ENCODE measurements around the gene SLC25A53. TPM values are rescaled to one million over a fixed set of nuclear protein-coding genes. Genes with fewer than 3 reads are reported as not detected.

The SLC25A53 gene
- 10 to 100 TPM in 3 of 4 donors, 1 to 10 TPM in 1; 8.9 to 12.8 (median 11.4) TPM for polyA plus RNA-seq (ENCODE audit: insufficient read length in 4 of 4)

GRCh38 chrX:104156630-104157529 lies at the start of gene SLC25A53:
TSS of gene SLC25A53 (minus strand) at chrX:104157009. CDS start at chrX:104105257, 51,752 bp downstream.
- DNase-seq (ENCODE audit: low read depth in 4 of 4, low spot score in 3 of 4) = peak in 3 of 4 donors; percentile 67 to 76 (median 67)

- DNase-seq (ENCODE audit: low read depth in 4 of 4, low spot score in 3 of 4) = no peak
Measured at GRCh38 chrX:104205548-104205947, 48.7 kb upstream of the SLC25A53 start.

GRCh38 chrX:104195489-104196084 lies 38.8 kb upstream of the SLC25A53 start:
- no peak for DNase-seq (ENCODE audit: low read depth in 4 of 4, low spot score in 3 of 4)

GRCh38 chrX:104195013-104195412 lies 38.2 kb upstream of the SLC25A53 start:
- DNase-seq (ENCODE audit: low read depth in 4 of 4, low spot score in 3 of 4) = no peak

- no peak for DNase-seq (ENCODE audit: low read depth in 4 of 4, low spot score in 3 of 4)
Measured at GRCh38 chrX:104193485-104193884, 36.7 kb upstream of the SLC25A53 start.

- DNase-seq (ENCODE audit: low read depth in 4 of 4, low spot score in 3 of 4) = no peak
Measured at GRCh38 chrX:104189837-104190236, 33.0 kb upstream of the SLC25A53 start.

GRCh38 chrX:104187931-104188330 lies 31.1 kb upstream of the SLC25A53 start:
- no peak for DNase-seq (ENCODE audit: low read depth in 4 of 4, low spot score in 3 of 4)

- no peak for DNase-seq (ENCODE audit: low read depth in 4 of 4, low spot score in 3 of 4)
Measured at GRCh38 chrX:104183685-104184084, 26.9 kb upstream of the SLC25A53 start.

GRCh38 chrX:104173841-104174240 lies 17.0 kb upstream of the SLC25A53 start:
- DNase-seq (ENCODE audit: low read depth in 4 of 4, low spot score in 3 of 4) = no peak

- DNase-seq (ENCODE audit: low read depth in 4 of 4, low spot score in 3 of 4) = no peak
Measured at GRCh38 chrX:104172788-104173187, 16.0 kb upstream of the SLC25A53 start.

- DNase-seq (ENCODE audit: low read depth in 4 of 4, low spot score in 3 of 4) = no peak
Measured at GRCh38 chrX:104172121-104172520, 15.3 kb upstream of the SLC25A53 start.

- no peak for DNase-seq (ENCODE audit: low read depth in 4 of 4, low spot score in 3 of 4)
Measured at GRCh38 chrX:104168127-104168526, 11.3 kb upstream of the SLC25A53 start.

- no peak for DNase-seq (ENCODE audit: low read depth in 4 of 4, low spot score in 3 of 4)
Measured at GRCh38 chrX:104166735-104167436, 10.1 kb upstream of the SLC25A53 start.

- peak in 3 of 4 donors; percentile 41 to 59 (median 54) for DNase-seq (ENCODE audit: low read depth in 4 of 4, low spot score in 3 of 4)
Measured at GRCh38 chrX:104165894-104166734, 9.3 kb upstream of the SLC25A53 start, which contains the start of gene FAM199X. TSS of gene FAM199X (plus strand) at chrX:104166453. CDS start at chrX:104166786, 333 bp downstream.

- DNase-seq (ENCODE audit: low read depth in 4 of 4, low spot score in 3 of 4) = no peak
Measured at GRCh38 chrX:104151037-104151436, 5.8 kb downstream of the SLC25A53 start.

- DNase-seq (ENCODE audit: low read depth in 4 of 4, low spot score in 3 of 4) = no peak
Measured at GRCh38 chrX:104141087-104141760, 15.6 kb downstream of the SLC25A53 start.

GRCh38 chrX:104137496-104137895 lies 19.3 kb downstream of the SLC25A53 start:
- DNase-seq (ENCODE audit: low read depth in 4 of 4, low spot score in 3 of 4) = no peak

GRCh38 chrX:104136241-104137019 lies 20.4 kb downstream of the SLC25A53 start:
- peak in 2 of 4 donors; percentile 66 to 71 for DNase-seq (ENCODE audit: low read depth in 4 of 4, low spot score in 3 of 4)

- DNase-seq (ENCODE audit: low read depth in 4 of 4, low spot score in 3 of 4) = no peak
Measured at GRCh38 chrX:104135677-104136076, 21.1 kb downstream of the SLC25A53 start.

Data from left renal pelvis (tissue), 4 donors.